HG03095 (cell line): ENCODE data around the gene SMCP.

ENCODE experiments used
- ATAC-seq: cut with Tn5 transposase; IDR thresholded peaks from one replicate; pipeline ENCODE4 v1.9.1; 2021; ENCODE audit warnings: moderate library complexity; ENCODE audit not compliant: unreplicated experiment

Gene SMCP, protein sequence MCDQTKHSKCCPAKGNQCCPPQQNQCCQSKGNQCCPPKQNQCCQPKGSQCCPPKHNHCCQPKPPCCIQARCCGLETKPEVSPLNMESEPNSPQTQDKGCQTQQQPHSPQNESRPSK

DNA sequence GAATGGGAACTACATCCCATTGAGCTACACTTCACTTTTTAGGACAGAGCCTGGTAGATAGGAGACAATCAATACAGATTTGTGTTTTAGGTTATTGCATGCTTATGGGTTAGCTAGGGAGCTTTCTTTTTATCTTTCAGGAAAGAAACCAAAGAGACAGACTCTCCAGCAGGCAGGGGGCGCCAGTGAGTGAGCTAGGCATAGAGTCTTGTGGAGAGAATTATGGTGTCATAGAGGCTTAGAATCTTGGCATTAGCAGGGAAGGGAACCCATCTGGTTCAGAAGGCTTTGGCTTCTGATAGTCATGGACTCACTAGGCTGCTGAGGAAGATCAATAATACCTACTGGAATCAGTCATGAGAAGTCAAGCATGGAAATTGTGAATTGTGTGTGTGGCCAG, at the start of gene SMCP:
Gene SMCP (plus strand): TSS at position 281 of the 400 bp plus-strand sequence. CDS start 6,101 bp downstream, outside the sequence.
- ATAC-seq = no peak

DNA sequence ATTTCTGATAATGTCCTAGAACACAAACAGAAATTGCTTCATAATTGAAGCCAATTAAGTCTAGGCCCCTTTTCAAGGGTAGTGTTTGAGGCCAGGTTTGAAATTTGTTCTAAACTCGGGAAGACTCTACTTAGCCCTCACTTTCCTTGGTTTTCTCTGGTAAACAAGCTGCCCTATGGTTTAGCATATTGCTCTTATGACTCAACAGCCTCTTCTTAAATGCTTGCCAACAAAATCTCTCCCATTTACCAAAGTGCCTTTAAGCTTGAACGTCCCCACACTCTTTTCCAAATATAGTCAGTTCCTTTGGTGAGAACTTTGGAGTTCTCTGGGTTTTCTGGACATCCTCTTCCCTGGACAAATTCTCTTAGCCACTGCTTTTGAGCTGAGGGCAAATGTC, 41.3 kb upstream of the SMCP start:
- no peak for ATAC-seq

DNA sequence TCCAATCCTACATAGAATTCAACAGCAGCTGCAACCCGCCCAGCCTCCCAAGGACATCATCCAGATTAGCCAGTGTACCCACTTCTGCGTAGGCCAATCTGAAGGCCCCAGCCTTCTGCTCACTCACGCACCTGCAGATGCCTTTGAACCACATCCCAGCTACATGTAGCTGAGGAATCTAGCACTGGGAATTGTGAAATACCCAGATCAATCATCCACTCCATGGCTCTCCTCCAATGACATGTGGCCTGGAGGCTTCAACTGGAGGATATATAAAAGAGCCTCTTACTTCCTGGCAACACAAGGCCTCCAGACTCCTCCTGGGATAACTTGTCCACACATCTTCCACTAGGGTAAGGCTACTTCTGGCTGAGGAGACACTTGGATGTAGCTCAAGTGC, 35.6 kb upstream of the SMCP start, which contains the start of gene LCE6A:
Gene LCE6A (plus strand): TSS at position 301 of the 400 bp plus-strand sequence. CDS start 665 bp downstream, outside the sequence.
- no peak for ATAC-seq

DNA sequence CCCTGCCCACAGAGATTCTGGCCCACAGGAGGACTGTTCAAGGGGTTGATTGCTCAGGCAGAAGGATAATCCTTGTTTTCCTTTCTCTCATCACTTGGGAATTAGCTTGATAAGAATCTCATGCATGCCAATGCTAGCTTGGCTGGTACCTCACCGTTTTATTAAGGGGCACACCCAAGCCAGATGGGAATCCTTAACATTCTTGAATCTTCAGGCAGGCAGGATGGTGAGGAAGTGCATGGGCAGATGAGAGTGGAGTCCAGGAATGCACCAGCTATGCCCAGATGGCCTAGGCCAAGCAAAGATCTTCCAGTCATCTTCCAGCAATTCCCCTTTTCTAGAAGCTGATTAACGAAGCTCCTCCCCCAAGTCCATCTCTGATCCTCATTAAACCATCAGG, 22.5 kb upstream of the SMCP start:
- no peak for ATAC-seq

DNA sequence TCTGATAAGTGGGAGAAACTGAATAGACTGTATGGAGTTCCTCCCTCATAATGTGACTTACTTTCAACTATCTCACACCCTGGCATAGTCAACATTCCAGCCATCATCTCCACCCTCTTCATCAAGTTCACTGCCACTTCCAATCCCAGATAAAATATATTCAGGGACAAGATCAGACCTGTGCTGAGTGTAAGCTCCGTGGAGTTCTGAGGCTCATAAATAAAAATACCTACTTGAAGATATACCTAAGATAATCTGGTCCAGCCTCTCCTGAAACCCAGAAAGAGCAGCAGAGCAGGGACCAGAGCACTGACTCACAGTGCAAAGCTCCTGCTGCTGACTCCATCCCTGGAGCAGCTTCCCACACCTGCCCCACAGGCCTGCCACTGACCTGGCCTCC, 20.1 kb upstream of the SMCP start:
- ATAC-seq = no peak

GRCh38 chr1:152859696-152860095, 18.4 kb upstream of the SMCP start, which contains the start of gene LCE7A:
TSS of gene LCE7A (plus strand) at chr1:152859996. CDS start at chr1:152860698, 702 bp downstream.
- ATAC-seq = no peak

DNA sequence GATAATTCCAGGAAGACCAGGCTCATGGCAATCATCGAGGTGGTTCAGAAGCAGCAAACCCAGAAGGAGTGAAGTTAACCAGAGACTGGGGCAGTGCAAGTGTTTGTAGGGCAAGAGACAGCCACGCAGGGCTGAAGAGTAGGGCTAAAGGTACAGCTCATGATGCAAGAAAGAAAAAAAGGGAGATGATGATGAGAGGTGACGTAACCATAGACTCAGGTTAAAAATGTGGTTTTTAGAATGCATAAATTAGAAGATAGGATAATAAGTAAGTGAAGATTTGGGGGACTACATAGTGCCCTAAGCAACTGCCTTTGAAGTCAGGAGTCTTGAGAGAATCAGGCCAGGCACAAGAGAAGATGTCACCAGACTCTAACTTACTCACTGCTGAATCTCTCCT, 18.0 kb upstream of the SMCP start:
- no peak for ATAC-seq

DNA sequence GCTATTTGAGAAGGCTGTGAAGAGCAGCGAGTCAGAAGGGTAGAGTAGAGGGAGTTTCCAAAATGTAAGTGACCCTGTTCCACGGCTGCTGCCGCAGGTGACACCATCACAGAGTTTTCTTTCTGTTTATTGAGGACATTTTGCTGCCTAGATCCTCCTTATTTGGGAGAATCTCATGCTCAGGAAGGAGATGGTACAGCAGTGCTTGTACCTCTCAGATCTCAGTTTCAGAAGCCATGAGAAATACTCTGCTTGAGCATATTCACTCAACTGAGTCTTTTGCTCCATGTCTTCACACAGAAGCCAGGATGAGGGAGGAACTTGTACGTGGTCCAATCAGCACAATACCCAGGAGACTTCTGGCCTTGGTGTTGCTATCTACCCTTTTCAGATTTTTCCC, 16.7 kb upstream of the SMCP start:
- no peak for ATAC-seq

DNA sequence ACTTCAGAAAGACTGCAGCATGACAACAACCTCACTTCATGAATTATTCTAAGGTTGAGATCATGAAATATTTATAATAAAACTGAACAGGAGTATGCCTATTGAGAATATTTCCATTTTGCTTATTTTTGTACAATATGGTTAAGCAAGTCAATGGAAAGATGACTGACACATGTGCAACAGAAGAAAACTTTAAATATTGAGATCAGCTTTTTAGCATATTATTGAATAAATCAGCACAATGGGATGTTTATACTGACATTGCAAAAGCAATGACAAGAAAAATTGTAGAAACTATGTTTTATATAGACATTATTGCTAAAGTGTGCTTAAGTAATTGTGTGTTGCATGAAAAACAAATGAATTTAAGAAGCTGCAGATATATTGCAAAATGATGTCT, 13.7 kb upstream of the SMCP start:
- no peak for ATAC-seq

- ATAC-seq = no peak
Observed at GRCh38 chr1:152866321-152866720, 11.8 kb upstream of the SMCP start.

GRCh38 chr1:152869808-152870419, 8.2 kb upstream of the SMCP start:
- ATAC-seq = no peak

DNA sequence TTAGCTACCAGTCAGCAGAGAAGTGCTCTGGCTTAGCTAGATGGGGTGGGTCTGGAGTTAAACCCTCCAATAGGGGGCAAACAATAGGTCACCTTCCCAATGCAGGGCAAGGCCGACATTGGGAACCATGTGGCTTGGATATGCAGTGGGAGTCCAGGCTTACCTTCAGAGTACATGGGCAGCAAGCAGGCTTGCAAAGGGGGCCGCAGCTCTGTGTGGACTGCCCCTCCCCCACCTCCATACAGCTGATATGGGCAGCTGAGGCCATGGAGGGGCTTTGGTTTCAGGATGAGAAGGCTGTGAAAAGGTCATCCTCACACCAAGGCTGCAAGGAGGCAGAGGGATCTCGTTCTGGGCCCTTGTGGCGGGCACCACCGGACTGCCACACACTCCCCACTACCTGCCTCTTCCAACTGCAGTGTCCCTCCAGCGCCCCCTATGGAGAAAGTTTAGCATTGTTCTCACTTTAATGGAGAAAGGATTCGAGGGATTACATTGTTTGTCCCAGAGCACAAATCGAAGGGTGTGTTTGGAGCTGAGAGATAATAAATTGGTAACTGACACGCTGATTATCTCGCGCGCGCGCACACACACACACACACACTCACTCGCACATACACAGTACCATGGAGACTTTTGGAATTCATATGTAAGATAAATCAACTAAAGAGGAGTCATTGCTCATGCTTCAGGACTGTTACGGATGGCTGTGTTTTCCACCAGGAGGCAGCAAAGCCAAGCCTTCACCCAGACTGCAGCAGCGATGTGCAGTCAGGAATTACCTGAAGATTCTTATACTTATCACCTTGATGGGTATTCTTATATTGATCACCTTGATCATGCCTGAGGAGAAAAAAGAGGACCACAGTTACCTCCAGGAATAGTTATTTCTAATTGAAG, 7.0 kb upstream of the SMCP start:
- no peak for ATAC-seq

DNA sequence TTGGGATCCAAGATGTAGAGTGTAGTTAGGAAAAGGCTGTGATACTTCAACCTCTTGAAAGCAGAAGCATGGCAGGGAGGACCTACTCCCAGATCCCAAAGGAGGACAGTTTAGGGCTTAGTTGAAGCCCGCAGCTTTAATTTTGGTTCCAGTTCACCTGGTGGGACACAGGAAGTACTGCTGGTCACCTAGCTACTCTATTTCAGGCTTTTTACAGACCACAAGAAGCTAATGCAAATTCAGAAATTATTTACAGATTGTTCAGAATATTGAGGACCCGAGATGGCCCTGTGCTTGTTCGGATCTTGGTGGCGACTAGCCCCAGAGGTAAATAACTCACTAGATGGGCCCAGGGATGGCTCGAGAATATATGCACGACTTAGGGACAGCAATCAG, 6.4 kb upstream of the SMCP start:
- no peak for ATAC-seq

- ATAC-seq = no peak
Observed at GRCh38 chr1:152873495-152873894, 4.6 kb upstream of the SMCP start.

DNA sequence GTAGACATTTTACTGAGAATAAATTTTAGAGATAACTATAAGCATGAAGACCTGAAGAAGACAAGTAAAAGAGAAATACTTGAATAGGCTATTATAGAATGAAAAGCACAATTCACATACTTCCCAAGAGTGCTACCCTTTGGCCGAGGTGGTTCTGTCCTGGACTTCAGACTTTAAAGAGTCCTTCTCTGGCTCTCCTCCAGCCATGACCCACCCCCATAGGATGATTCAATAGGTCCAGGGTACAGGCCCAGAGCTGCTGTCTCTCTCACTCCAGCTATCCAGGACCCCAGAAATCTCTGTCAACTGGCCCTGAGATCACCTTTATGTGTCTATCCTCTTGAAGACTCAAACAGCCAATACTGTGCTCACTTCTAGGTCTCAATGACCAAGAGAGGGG, 1.3 kb upstream of the SMCP start:
- ATAC-seq = no peak

- ATAC-seq = no peak
Observed at GRCh38 chr1:152879559-152880198, 1.6 kb downstream of the SMCP start.

GRCh38 chr1:152880316-152880715, 2.2 kb downstream of the SMCP start:
- no peak for ATAC-seq

DNA sequence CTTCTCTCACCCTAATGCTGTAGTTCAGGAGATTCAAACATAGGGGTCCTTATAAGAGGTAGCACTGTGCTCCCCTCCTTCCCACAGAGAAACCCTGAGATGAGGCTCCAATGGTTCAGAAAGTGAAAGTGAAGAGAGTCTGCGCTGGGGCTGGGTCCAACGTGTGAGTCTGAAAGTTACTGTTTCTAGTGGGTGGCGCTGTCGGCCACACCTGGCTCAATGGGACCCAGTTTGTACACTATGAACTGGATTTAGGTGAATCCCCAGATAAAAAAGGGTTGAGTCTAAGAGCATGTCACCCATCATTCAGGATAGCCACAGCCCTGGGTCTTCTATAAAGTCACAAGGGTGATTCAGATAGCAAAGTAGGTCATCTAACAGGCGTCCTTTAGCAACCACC, 2.8 kb downstream of the SMCP start:
- peak; percentile 56 for ATAC-seq

- no peak for ATAC-seq
Observed at GRCh38 chr1:152884085-152884484, 6.0 kb downstream of the SMCP start.

DNA sequence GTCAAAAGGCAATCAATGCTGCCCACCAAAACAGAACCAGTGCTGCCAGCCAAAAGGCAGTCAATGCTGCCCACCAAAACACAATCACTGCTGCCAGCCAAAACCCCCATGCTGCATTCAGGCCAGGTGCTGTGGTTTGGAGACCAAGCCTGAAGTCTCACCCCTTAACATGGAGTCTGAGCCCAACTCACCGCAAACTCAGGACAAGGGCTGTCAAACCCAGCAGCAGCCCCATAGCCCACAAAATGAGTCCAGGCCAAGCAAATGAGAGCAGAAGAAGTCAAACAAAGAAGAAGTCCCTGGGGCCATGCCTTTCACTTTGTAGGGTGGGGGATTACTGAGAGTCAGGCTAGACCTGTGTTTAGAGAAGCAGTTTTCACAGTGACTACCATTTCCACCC, 6.4 kb downstream of the SMCP start:
- ATAC-seq = no peak

DNA sequence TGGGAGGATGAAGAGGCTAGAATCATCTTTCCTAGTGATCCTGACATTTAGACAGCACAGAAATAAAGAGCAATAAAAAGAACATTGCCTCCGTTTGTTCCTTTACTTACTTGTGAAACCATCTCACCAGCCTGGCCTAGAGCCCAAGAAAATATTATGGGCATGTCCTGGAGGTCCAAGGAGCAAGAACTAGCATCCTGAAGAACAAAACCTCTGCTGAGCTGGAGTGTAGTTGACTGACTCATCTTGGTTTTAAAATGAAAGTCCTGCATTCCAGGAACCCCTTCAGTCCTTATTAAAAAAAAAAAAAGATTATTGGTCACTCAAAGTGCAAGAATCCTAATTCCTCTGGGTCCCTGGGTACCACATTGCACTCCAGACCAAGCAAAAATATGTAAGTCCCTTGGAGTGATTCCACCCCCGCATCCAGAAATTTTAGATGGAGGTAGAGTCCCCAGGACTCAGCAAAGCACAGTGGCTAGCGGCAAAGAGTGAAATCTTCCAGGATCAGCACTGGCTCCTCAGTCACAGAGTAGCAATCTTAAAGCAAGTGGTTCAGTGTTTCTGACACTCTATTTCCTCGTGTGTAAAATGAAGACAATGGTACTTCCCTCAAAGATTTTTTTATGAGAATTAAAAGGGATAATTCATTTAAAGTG, 7.0 kb downstream of the SMCP start:
- no peak for ATAC-seq
